Tibial nerve (tissue), 4 donors: Measurements from ENCODE around the gene NOS1AP. TPM values are rescaled to one million over a fixed set of nuclear protein-coding genes. Genes with fewer than 3 reads are reported as not detected.

Source experiments
- DNase-seq, 2 donors: peaks; one replicate each; pipeline ENCODE4 v3.0.0-alpha.2; 2019; ENCODE audit warnings: low spot score in 2 of 2
- H3K27ac ChIP-seq, 4 donors: fragments of 200-600 bp; sonication (generic) in 3 of 4; one replicate each; pipeline ENCODE4 v1.5.1; 2017 to 2019; ENCODE audit warnings: mild to moderate bottlenecking in 1 of 4
- H3K27me3 ChIP-seq, 2 donors: fragments of 200-600 bp; sonication (generic) in 1 of 2; one replicate each; pipeline versions ENCODE4 v1.5.1 to v1.6.0; 2017 to 2019
- H3K36me3 ChIP-seq, 3 donors: fragments of 200-600 bp; sonication (generic); one replicate each; pipeline ENCODE4 v1.5.1; 2018 to 2019
- H3K4me1 ChIP-seq, 4 donors: fragments of 200-600 bp; sonication (generic) in 3 of 4; one replicate each; pipeline ENCODE4 v1.5.1; 2017 to 2019
- H3K4me3 ChIP-seq, 4 donors: fragments of 200-600 bp; sonication (generic) in 3 of 4; one replicate each; pipeline ENCODE4 v1.5.1; 2017 to 2019; ENCODE audit warnings: mild to moderate bottlenecking in 1 of 4, moderate library complexity in 1 of 4
- H3K9me3 ChIP-seq, 4 donors: fragments of 200-600 bp; sonication (generic) in 3 of 4; one replicate each; pipeline ENCODE4 v1.5.1; 2017 to 2019
- EP300 ChIP-seq, 2 donors: sonication (generic); formaldehyde crosslinking; IDR thresholded peaks; one replicate each; pipeline ENCODE4 v1.6.1; 2017; ENCODE audit warnings: antibody characterized with exemption in 2 of 2, mild to moderate bottlenecking in 1 of 2
- POLR2A ChIP-seq, 2 donors: fragments of 450-650 bp; IDR thresholded peaks; one replicate each; pipeline ENCODE4 v1.6.1; 2017; ENCODE audit warnings: antibody characterized with exemption in 2 of 2, mild to moderate bottlenecking in 2 of 2, moderate library complexity in 2 of 2
- WGBS, 2 donors: methylation state at CpG; one replicate each; pipeline ENCODE4 v1.1.5; 2018; 5-methylcytosine and 5-hydroxymethylcytosine counted together
- total RNA-seq, 4 donors: library from RNA; depleted of rRNA; stranded (reverse); fragments of >200 nt; gene quantifications; one replicate each; pipeline ENCODE4 v1.1.0, GENCODE V29; 2016
- TF ChIP-seq, protein P1 (sequence below), 5 experiments: fragments of 200-600 bp in 3 of 5; fragments of 450-650 bp in 2 of 5; sonication (generic) in 3 of 5; IDR thresholded peaks; one replicate each; pipeline ENCODE4 v1.5.1; 2016 to 2019; ENCODE audit warnings: antibody characterized with exemption in 5 of 5, mild to moderate bottlenecking in 3 of 5, moderate library complexity in 2 of 5

NOS1AP gene
- total RNA-seq, 4 donors from 2014 or later: 2.7 to 11.2 (median 5.3) TPM

DNA sequence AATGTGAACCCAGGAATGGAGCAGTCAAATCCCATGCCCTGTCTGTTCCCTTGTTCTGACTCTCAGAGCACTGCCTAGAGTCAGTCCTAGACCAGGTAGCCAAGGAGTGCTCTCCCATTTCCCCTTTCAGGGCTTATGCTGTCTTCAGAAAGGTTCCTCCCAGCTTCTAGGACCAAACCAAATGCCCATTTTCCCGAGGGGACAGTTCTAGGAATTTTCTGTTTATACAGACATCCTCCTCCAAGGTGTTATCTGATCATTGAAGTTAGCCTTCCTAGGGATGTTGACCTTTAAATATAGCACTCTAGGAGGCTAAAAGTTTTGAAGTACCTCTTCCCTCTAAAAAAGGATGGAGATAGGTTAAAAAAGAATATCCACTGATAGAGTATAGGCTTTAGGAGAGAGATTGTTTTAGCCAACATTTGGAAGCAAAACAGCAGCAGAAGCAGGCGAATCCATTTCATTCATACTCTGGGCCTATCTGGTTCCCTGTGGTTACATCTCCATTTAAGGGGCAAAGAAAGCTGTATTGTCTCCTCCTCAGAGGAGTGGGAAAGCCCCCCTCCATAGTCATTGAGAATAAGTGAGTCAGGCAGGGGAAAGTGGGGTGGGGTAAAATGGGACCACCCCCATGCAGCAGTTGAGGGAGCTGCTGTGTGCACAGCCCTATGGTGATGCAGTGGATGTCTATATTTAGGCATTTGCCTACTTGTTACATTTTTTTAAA lies 180.7 kb downstream of the NOS1AP start:
- no peaks in the 10 kb centered on the region for H3K36me3 ChIP-seq
- H3K9me3 ChIP-seq: no peaks in the 10 kb centered on the region
- no peak for DNase-seq
- H3K4me3 ChIP-seq: no peak overlapping the region
- no peaks in the 10 kb centered on the region for H3K4me1 ChIP-seq
- no peak overlapping the region for H3K27ac ChIP-seq
- no peak for TF ChIP-seq POLR2A (IDR thresholded peaks at IDR 0.05)
- TF ChIP-seq, protein P1, sequence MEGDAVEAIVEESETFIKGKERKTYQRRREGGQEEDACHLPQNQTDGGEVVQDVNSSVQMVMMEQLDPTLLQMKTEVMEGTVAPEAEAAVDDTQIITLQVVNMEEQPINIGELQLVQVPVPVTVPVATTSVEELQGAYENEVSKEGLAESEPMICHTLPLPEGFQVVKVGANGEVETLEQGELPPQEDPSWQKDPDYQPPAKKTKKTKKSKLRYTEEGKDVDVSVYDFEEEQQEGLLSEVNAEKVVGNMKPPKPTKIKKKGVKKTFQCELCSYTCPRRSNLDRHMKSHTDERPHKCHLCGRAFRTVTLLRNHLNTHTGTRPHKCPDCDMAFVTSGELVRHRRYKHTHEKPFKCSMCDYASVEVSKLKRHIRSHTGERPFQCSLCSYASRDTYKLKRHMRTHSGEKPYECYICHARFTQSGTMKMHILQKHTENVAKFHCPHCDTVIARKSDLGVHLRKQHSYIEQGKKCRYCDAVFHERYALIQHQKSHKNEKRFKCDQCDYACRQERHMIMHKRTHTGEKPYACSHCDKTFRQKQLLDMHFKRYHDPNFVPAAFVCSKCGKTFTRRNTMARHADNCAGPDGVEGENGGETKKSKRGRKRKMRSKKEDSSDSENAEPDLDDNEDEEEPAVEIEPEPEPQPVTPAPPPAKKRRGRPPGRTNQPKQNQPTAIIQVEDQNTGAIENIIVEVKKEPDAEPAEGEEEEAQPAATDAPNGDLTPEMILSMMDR (IDR thresholded peaks at IDR 0.05): no peak
- no peak for TF ChIP-seq EP300 (IDR thresholded peaks at IDR 0.05)
- no peaks in the 10 kb centered on the region for H3K27me3 ChIP-seq
- WGBS, 2 donors: 75 to 78% methylated on average over 2 of the region's 2 CpGs

DNA sequence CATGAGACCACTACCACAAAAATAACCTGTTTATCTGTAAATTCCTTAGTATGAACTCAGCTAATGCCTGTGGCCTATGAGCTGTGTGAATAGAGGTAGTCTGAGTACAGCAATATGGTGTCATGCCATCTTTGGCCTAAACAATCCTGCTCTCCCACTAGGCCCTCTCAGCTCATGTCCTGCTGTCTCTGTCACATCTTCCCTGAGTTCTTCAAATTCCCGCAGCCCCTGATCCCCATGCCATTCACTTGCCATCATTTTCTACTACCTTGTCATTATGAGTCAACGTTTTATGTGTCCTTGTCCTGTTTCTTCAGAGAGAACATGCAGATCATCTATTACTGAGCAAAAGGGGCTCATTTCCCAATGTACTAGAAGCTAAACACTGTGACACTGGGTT lies 181.6 kb downstream of the NOS1AP start:
- no peaks in the 10 kb centered on the region for H3K9me3 ChIP-seq
- no peak overlapping the region for H3K4me3 ChIP-seq
- H3K4me1 ChIP-seq: no peaks in the 10 kb centered on the region
- TF ChIP-seq, protein P1 (IDR thresholded peaks at IDR 0.05): no peak
- TF ChIP-seq EP300 (IDR thresholded peaks at IDR 0.05): no peak
- TF ChIP-seq POLR2A (IDR thresholded peaks at IDR 0.05): no peak
- WGBS, 2 donors: 91 to 92% methylated on average over 2 of the region's 2 CpGs
- H3K27ac ChIP-seq: no peak overlapping the region
- no peak for DNase-seq
- no peaks in the 10 kb centered on the region for H3K27me3 ChIP-seq
- no peaks in the 10 kb centered on the region for H3K36me3 ChIP-seq

DNA sequence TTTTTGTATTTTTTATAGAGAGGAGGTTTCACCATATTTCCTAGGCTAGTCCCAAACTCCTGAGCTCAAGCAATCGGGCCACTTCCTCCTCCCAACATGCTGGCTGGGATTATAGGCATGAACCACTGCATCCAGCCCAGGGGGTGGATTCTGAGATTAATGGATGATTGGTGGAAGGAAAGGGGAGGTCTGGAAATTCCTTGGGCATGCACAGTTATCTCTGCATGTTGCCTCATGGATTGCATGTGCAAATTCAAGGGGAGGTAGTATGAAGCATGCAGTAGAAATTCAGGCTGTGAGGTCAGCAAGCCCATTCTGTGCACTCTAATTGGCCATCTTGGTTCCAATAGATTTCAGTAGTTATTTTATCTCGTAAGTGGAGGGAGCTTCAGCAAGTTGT lies 182.7 kb downstream of the NOS1AP start:
- Histone ChIP-seq H3K4me1 (no peaks in the 10 kb centered on the region), H3K27ac (no peak overlapping the region), H3K9me3 (no peaks in the 10 kb centered on the region), H3K27me3 (no peaks in the 10 kb centered on the region), H3K36me3 (no peaks in the 10 kb centered on the region), H3K4me3 (no peak overlapping the region)
- 75 to 85% methylated on average over 2 of the region's 2 CpGs for WGBS, 2 donors
- TF ChIP-seq EP300 (IDR thresholded peaks at IDR 0.05): no peak
- TF ChIP-seq, protein P1 (IDR thresholded peaks at IDR 0.05): no peak
- TF ChIP-seq POLR2A (IDR thresholded peaks at IDR 0.05): no peak
- no peak for DNase-seq

DNA sequence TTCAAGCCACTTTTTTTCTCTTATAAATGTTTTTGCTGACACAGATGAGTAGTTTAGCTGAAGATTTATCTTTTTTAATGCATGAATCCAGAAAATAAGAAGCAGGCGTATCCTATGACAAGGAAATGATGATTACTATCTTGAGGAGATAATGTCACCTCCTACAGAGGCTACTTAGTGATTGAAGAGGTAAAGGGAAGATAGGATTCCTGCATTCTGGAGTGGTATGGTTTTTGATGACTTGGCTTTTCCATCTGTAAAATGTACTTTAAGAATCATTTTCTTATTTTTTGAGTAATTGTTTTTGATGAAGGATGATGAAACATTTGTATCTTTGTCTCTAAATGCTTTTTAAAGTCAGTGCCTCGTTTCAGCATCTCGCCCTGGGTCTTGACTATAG lies 184.3 kb downstream of the NOS1AP start:
- Histone ChIP-seq H3K27me3 (no peaks in the 10 kb centered on the region), H3K4me3 (no peak overlapping the region), H3K4me1 (no peaks in the 10 kb centered on the region), H3K36me3 (no peaks in the 10 kb centered on the region), H3K27ac (no peak overlapping the region), H3K9me3 (no peaks in the 10 kb centered on the region)
- TF ChIP-seq, protein P1 (IDR thresholded peaks at IDR 0.05): no peak
- TF ChIP-seq EP300 (IDR thresholded peaks at IDR 0.05) (no peak), POLR2A (IDR thresholded peaks at IDR 0.05) (no peak)
- DNase-seq: no peak
- 89 to 93% methylated on average over 3 of the region's 3 CpGs for WGBS, 2 donors

DNA sequence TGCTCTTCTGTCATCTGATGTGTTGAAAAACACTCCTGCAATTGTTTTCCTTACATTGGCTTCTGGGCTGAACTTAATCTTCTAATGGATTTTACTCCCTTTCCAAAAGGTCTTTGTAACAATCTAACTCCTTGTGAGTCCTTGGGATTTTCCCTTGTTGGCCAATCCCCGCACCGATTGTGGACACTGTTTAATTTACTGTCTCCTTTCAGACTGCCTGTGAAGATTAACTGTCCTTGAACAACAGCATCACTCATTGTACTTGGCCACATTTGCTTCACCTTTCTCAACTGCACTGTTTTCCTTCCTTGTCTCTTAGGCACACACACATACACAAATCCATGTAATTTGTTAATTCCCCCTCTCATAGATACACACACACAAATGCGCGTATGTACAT lies 186.8 kb downstream of the NOS1AP start:
- no peak for DNase-seq
- H3K27ac ChIP-seq: no peak overlapping the region
- WGBS, 2 donors: 70 to 71% methylated on average over 4 of the region's 4 CpGs

More for the DNA sequence above, 186.8 kb downstream of the NOS1AP start:
- TF ChIP-seq POLR2A (IDR thresholded peaks at IDR 0.05) (no peak), EP300 (IDR thresholded peaks at IDR 0.05) (no peak)
- TF ChIP-seq, protein P1 (IDR thresholded peaks at IDR 0.05): no peak
- Histone ChIP-seq H3K9me3 (no peaks in the 10 kb centered on the region), H3K4me1 (no peaks in the 10 kb centered on the region), H3K36me3 (no peaks in the 10 kb centered on the region), H3K27me3 (no peaks in the 10 kb centered on the region), H3K4me3 (no peak overlapping the region)
